Activated CD4-positive, alpha-beta T cell treated with anti-CD3 and anti-CD28 coated beads, Interleukin-2, amount 10 ng/mL, durations not matched to agents 24 days and 14 days (primary cell): ENCODE data around the gene RHOBTB1. TPM values are rescaled to one million over a fixed set of nuclear protein-coding genes. Genes with fewer than 3 reads are reported as not detected.
"Not testable (repeated sequence)": the region's sequence is repeated elsewhere in the genome, so short reads cannot be mapped to it uniquely, and the experiment has no call there.

Experiments
- DNase-seq: peaks from one replicate; pipeline ENCODE4 v3.0.0; 2022
- H3K27ac Mint-ChIP-seq: one replicate; pipeline ENCODE4 v1.8.0; 2022; ENCODE audit warnings: mild to moderate bottlenecking, mixed read lengths
- H3K27me3 Mint-ChIP-seq: one replicate; pipeline ENCODE4 v1.8.0; 2022; ENCODE audit warnings: mixed read lengths
- H3K36me3 Mint-ChIP-seq: one replicate; pipeline ENCODE4 v1.8.0; 2022; ENCODE audit warnings: low read depth, mild to moderate bottlenecking, mixed read lengths
- H3K4me1 Mint-ChIP-seq: one replicate; pipeline ENCODE4 v1.8.0; 2021; ENCODE audit warnings: mixed read lengths
- H3K4me3 Mint-ChIP-seq: one replicate; pipeline ENCODE4 v1.8.0; 2022; ENCODE audit warnings: mild to moderate bottlenecking, moderate library complexity, mixed read lengths
- H3K9me3 Mint-ChIP-seq: one replicate; pipeline ENCODE4 v1.8.0; 2021; ENCODE audit warnings: mixed read lengths
- intact Hi-C: fragments of 100-400 bp; cut with micrococcal nuclease; formaldehyde crosslinking; loops from one replicate; pipeline ENCODE4 v1.15.1; 2023
- total RNA-seq: library from RNA; stranded (reverse); gene quantifications from 2 replicates; pipeline ENCODE4 v1.2.3, GENCODE V29; 2022

The RHOBTB1 gene
- total RNA-seq, 1 donor from 2014 or later, result not detected

- no peak for DNase-seq
- Mint-ChIP-seq H3K4me1 (no peaks in the 10 kb centered on the region), H3K4me3 (no peak overlapping the region), H3K27ac (no peak overlapping the region), H3K9me3 (no peaks in the 10 kb centered on the region), H3K36me3 (no peaks in the 10 kb centered on the region), H3K27me3 (peaks cover 11% of the 10 kb centered on the region)
- intact Hi-C loops, result no loop called here
These were observed 98.9 kb downstream of the RHOBTB1 start for GRCh38 chr10:60845038-60845437.

- Mint-ChIP-seq H3K36me3 (no peaks in the 10 kb centered on the region), H3K27ac (no peak overlapping the region), H3K9me3 (no peaks in the 10 kb centered on the region), H3K4me1 (no peaks in the 10 kb centered on the region), H3K4me3 (no peak overlapping the region), H3K27me3 (peaks cover 16% of the 10 kb centered on the region)
- DNase-seq, result no peak
- intact Hi-C loops, result no loop called here
These were observed 101.3 kb downstream of the RHOBTB1 start for GRCh38 chr10:60842694-60843093.

GRCh38 chr10:60841227-60841626 lies 102.8 kb downstream of the RHOBTB1 start:
- H3K36me3 Mint-ChIP-seq, DNase-seq, H3K27ac Mint-ChIP-seq, H3K4me3 Mint-ChIP-seq, H3K4me1 Mint-ChIP-seq, intact Hi-C loops, H3K9me3 Mint-ChIP-seq: not testable (repeated sequence)
- peaks cover 14% of the 10 kb centered on the region for H3K27me3 Mint-ChIP-seq

GRCh38 chr10:60835049-60835448 lies 108.9 kb downstream of the RHOBTB1 start:
- Mint-ChIP-seq H3K4me3 (no peak overlapping the region), H3K27ac (no peak overlapping the region), H3K27me3 (peaks cover 25% of the 10 kb centered on the region), H3K36me3 (no peaks in the 10 kb centered on the region), H3K9me3 (no peaks in the 10 kb centered on the region), H3K4me1 (no peaks in the 10 kb centered on the region)
- no peak for DNase-seq
- intact Hi-C loops, result no loop called here

- Mint-ChIP-seq H3K36me3 (no peaks in the 10 kb centered on the region), H3K4me3 (no peak overlapping the region), H3K4me1 (no peaks in the 10 kb centered on the region), H3K27me3 (peaks cover 25% of the 10 kb centered on the region), H3K27ac (no peak overlapping the region), H3K9me3 (no peaks in the 10 kb centered on the region)
- intact Hi-C loops, result no loop called here
- no peak for DNase-seq
These were observed 109.6 kb downstream of the RHOBTB1 start for GRCh38 chr10:60834401-60834800.

GRCh38 chr10:60832136-60832535 lies 111.8 kb downstream of the RHOBTB1 start:
- H3K27me3 Mint-ChIP-seq, result peaks cover 17% of the 10 kb centered on the region
- H3K9me3 Mint-ChIP-seq, intact Hi-C loops, H3K4me1 Mint-ChIP-seq, DNase-seq, H3K4me3 Mint-ChIP-seq, H3K27ac Mint-ChIP-seq, H3K36me3 Mint-ChIP-seq: not testable (repeated sequence)

GRCh38 chr10:60828489-60828852 lies 115.5 kb downstream of the RHOBTB1 start:
- intact Hi-C loops, result no loop called here
- no peak overlapping the region for H3K27ac Mint-ChIP-seq
- H3K9me3 Mint-ChIP-seq, result no peaks in the 10 kb centered on the region
- H3K27me3 Mint-ChIP-seq, result peaks cover 27% of the 10 kb centered on the region
- peaks cover 12% of the 10 kb centered on the region for H3K4me1 Mint-ChIP-seq
- H3K36me3 Mint-ChIP-seq, result no peaks in the 10 kb centered on the region
- no peak for DNase-seq
- no peak overlapping the region for H3K4me3 Mint-ChIP-seq

GRCh38 chr10:60827791-60828488 lies 116.0 kb downstream of the RHOBTB1 start:
- Mint-ChIP-seq H3K27ac (no peak overlapping the region), H3K27me3 (peaks cover 23% of the 10 kb centered on the region), H3K9me3 (no peaks in the 10 kb centered on the region), H3K36me3 (no peaks in the 10 kb centered on the region), H3K4me3 (no peak overlapping the region), H3K4me1 (peaks cover 12% of the 10 kb centered on the region)
- intact Hi-C loops, result no loop called here
- no peak for DNase-seq

DNA sequence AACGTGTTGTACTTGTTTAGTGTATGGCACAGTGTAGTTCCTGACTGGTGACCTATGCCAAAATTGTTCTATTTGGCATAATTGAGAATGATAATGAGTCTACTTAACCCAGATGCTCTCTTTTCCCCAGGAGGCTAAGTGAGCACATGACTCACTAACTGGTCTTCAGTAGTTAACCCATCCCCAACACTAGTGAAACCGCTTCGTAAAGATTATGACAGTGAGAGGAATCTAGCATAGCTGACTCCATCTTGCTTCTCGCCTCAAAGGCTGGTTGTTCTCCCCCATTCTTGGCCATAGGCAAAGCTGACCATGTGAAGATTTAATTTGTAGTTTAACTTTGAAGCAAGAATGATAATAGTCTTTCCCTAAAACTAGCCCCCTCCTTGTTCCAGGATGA lies 118.5 kb downstream of the RHOBTB1 start:
- no peaks in the 10 kb centered on the region for H3K9me3 Mint-ChIP-seq
- intact Hi-C loops, result no loop called here
- DNase-seq, result no peak
- no peak overlapping the region for H3K4me3 Mint-ChIP-seq
- peaks cover 17% of the 10 kb centered on the region for H3K27me3 Mint-ChIP-seq
- H3K27ac Mint-ChIP-seq, result no peak overlapping the region
- peaks cover 13% of the 10 kb centered on the region for H3K4me1 Mint-ChIP-seq
- H3K36me3 Mint-ChIP-seq, result no peaks in the 10 kb centered on the region

- intact Hi-C loops, result no loop called here
- Mint-ChIP-seq H3K4me3 (no peak overlapping the region), H3K27ac (no peak overlapping the region), H3K4me1 (peaks cover 15% of the 10 kb centered on the region), H3K9me3 (no peaks in the 10 kb centered on the region), H3K36me3 (no peaks in the 10 kb centered on the region), H3K27me3 (peaks cover 24% of the 10 kb centered on the region)
- no peak for DNase-seq
These were observed 120.7 kb downstream of the RHOBTB1 start for GRCh38 chr10:60823324-60823723.

DNA sequence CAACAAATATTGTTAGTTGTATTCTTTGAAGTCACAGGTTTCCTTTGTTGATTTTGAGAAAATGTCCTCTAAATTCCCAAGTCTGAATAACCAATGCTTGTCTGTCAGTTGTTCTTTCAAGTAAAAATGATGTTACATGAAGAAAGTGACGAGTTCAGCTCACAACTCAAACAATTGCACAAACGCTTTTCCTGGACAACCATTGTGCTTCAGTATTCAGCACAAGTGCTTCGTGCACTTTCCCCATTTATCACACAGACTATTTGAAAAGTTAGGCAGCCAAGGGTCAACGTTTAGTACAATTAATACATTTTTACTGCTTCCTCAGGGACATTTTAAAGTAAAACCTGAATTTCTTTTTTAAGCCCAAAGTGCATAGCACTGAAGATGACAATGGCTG lies 121.2 kb downstream of the RHOBTB1 start:
- H3K27ac Mint-ChIP-seq, result no peak overlapping the region
- intact Hi-C loops, result no loop called here
- no peak for DNase-seq
- no peaks in the 10 kb centered on the region for H3K9me3 Mint-ChIP-seq
- H3K4me3 Mint-ChIP-seq, result no peak overlapping the region
- no peaks in the 10 kb centered on the region for H3K36me3 Mint-ChIP-seq
- H3K27me3 Mint-ChIP-seq, result peaks cover 26% of the 10 kb centered on the region
- peaks cover 11% of the 10 kb centered on the region for H3K4me1 Mint-ChIP-seq

DNA sequence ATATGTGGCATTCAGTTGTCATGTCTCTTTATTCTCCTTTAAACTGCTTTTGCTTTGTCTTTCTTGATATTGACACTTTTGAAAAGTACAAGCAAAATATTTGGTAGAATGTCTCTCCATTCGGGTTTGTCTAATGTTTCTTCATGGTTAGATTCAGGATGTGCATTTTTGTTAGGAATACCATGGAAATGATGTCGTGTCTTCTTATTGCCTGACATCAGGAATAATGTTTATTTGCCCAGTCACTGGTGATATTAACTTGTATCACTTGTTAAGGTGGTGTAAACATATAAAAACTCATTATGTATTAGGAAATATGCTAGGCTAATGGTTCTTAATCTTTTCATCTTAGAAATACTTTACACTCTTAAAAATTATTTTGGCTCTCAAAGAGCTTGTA lies 122.3 kb downstream of the RHOBTB1 start:
- no peak overlapping the region for H3K27ac Mint-ChIP-seq

DNA sequence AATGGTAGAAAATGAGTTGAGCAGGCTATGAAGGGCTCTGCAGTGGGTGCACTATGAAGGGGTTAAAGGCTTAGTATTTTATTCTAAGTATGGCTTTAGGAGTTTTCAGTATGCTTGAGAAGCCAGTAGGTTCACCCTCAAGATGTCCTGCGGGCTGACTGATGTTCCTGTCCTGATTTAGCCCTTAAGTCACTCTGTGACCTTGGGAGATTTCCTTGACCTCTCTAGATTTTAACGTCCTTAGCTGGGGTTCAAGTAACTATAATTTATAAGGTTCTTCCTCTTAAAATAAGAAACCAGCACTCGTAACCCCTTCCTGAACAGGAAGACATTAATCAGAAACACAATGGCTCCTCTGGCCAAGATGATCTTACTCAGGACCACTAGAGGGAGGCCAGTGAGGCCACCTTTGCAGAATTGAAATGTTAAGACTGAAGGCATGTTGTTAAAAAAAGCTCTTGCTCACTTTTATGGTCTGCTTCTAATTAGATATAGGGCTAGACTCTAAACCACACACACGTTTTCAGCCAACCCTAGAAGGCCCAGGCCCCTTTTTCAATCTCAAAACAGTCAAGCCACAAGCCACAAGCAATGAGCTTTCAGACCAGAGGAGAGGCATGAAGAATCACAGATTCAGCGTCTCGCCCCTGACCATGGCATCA lies 123.8 kb downstream of the RHOBTB1 start:
- Mint-ChIP-seq H3K36me3 (no peaks in the 10 kb centered on the region), H3K4me1 (peaks cover 9% of the 10 kb centered on the region), H3K4me3 (no peak overlapping the region), H3K27me3 (peaks cover 18% of the 10 kb centered on the region), H3K27ac (no peak overlapping the region), H3K9me3 (no peaks in the 10 kb centered on the region)
- intact Hi-C loops, result no loop called here
- peak; percentile 54 for DNase-seq

More for the DNA sequence above, 122.3 kb downstream of the RHOBTB1 start:
- Mint-ChIP-seq H3K4me1 (peaks cover 8% of the 10 kb centered on the region), H3K9me3 (no peaks in the 10 kb centered on the region), H3K36me3 (no peaks in the 10 kb centered on the region), H3K27me3 (peaks cover 26% of the 10 kb centered on the region), H3K4me3 (no peak overlapping the region)
- no peak for DNase-seq
- intact Hi-C loops, result no loop called here
